ENCODE data around the gene PNRC2. TPM values are rescaled to one million over a fixed set of nuclear protein-coding genes. Genes with fewer than 3 reads are reported as not detected.

PNRC2 gene
- total and polyA plus RNA-seq, 2 of the 13 experiments (the other 11 are each of a cell fraction or from before 2014, with no cell fraction given), result 74.9 to 97.5 TPM

DNA sequence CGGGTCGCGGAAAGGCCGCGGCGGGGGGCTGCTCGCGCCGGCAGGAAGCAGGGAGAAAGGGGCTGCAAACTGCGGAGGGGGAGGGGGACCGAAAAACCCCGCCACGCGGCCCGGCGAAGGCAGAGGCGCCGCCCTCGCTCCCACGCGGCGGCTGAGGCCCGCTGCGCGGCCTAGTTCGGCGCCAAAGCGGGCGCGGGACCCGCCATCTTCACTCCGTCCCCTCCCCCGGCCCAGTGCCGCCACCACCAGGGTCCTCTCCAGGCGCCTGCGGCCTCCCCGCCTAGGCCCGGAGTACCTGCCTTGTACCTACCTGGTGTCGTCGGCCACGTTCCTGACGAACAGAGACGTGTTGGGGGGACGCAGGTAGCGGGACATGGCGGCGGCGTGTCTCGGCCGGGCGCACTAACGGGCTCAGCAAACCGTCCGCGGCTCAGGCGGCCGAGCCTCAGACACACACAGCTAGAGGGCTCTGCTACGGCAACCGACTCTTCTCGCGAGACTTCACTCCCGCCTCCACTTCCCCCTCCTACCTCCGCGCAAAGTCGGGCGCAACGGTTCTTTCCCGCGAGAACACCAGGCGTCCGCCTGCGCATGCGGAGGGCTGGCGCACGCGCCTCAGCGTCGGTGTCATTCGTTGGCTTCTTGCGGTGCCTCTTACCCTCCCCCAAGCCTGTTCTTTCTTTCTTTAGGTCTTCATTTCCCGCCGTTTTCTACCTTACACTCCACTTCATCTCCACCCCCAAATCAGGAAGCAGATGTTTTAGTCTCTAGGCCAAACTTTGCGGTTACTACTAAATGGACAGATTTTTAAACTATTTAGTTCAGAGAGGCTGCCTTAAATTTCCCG lies 20.5 kb downstream of the PNRC2 start, which contains the start of gene SRSF10 (continued):
- TF ChIP-seq, protein P1, sequence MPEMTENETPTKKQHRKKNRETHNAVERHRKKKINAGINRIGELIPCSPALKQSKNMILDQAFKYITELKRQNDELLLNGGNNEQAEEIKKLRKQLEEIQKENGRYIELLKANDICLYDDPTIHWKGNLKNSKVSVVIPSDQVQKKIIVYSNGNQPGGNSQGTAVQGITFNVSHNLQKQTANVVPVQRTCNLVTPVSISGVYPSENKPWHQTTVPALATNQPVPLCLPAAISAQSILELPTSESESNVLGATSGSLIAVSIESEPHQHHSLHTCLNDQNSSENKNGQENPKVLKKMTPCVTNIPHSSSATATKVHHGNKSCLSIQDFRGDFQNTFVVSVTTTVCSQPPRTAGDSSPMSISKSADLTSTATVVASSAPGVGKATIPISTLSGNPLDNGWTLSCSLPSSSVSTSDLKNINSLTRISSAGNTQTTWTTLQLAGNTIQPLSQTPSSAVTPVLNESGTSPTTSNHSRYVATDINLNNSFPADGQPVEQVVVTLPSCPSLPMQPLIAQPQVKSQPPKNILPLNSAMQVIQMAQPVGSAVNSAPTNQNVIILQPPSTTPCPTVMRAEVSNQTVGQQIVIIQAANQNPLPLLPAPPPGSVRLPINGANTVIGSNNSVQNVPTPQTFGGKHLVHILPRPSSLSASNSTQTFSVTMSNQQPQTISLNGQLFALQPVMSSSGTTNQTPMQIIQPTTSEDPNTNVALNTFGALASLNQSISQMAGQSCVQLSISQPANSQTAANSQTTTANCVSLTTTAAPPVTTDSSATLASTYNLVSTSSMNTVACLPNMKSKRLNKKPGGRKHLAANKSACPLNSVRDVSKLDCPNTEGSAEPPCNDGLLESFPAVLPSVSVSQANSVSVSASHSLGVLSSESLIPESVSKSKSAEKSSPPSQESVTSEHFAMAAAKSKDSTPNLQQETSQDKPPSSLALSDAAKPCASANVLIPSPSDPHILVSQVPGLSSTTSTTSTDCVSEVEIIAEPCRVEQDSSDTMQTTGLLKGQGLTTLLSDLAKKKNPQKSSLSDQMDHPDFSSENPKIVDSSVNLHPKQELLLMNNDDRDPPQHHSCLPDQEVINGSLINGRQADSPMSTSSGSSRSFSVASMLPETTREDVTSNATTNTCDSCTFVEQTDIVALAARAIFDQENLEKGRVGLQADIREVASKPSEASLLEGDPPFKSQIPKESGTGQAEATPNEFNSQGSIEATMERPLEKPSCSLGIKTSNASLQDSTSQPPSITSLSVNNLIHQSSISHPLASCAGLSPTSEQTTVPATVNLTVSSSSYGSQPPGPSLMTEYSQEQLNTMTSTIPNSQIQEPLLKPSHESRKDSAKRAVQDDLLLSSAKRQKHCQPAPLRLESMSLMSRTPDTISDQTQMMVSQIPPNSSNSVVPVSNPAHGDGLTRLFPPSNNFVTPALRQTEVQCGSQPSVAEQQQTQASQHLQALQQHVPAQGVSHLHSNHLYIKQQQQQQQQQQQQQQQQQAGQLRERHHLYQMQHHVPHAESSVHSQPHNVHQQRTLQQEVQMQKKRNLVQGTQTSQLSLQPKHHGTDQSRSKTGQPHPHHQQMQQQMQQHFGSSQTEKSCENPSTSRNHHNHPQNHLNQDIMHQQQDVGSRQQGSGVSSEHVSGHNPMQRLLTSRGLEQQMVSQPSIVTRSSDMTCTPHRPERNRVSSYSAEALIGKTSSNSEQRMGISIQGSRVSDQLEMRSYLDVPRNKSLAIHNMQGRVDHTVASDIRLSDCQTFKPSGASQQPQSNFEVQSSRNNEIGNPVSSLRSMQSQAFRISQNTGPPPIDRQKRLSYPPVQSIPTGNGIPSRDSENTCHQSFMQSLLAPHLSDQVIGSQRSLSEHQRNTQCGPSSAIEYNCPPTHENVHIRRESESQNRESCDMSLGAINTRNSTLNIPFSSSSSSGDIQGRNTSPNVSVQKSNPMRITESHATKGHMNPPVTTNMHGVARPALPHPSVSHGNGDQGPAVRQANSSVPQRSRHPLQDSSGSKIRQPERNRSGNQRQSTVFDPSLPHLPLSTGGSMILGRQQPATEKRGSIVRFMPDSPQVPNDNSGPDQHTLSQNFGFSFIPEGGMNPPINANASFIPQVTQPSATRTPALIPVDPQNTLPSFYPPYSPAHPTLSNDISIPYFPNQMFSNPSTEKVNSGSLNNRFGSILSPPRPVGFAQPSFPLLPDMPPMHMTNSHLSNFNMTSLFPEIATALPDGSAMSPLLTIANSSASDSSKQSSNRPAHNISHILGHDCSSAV (CRISPR knock-in tag; IDR thresholded peaks at IDR 0.05; ENCODE audit: borderline replicate concordance), result 0 out of 2 replicates have a peak, but pooled peaks have one; percentile 74
- TF ChIP-seq NFKB2 (CRISPR knock-in tag; IDR thresholded peaks at IDR 0.05; ENCODE audit: borderline replicate concordance), result peak; percentile 96; the same call in 1 of the 2 replicates
- TF ChIP-seq, protein P2, sequence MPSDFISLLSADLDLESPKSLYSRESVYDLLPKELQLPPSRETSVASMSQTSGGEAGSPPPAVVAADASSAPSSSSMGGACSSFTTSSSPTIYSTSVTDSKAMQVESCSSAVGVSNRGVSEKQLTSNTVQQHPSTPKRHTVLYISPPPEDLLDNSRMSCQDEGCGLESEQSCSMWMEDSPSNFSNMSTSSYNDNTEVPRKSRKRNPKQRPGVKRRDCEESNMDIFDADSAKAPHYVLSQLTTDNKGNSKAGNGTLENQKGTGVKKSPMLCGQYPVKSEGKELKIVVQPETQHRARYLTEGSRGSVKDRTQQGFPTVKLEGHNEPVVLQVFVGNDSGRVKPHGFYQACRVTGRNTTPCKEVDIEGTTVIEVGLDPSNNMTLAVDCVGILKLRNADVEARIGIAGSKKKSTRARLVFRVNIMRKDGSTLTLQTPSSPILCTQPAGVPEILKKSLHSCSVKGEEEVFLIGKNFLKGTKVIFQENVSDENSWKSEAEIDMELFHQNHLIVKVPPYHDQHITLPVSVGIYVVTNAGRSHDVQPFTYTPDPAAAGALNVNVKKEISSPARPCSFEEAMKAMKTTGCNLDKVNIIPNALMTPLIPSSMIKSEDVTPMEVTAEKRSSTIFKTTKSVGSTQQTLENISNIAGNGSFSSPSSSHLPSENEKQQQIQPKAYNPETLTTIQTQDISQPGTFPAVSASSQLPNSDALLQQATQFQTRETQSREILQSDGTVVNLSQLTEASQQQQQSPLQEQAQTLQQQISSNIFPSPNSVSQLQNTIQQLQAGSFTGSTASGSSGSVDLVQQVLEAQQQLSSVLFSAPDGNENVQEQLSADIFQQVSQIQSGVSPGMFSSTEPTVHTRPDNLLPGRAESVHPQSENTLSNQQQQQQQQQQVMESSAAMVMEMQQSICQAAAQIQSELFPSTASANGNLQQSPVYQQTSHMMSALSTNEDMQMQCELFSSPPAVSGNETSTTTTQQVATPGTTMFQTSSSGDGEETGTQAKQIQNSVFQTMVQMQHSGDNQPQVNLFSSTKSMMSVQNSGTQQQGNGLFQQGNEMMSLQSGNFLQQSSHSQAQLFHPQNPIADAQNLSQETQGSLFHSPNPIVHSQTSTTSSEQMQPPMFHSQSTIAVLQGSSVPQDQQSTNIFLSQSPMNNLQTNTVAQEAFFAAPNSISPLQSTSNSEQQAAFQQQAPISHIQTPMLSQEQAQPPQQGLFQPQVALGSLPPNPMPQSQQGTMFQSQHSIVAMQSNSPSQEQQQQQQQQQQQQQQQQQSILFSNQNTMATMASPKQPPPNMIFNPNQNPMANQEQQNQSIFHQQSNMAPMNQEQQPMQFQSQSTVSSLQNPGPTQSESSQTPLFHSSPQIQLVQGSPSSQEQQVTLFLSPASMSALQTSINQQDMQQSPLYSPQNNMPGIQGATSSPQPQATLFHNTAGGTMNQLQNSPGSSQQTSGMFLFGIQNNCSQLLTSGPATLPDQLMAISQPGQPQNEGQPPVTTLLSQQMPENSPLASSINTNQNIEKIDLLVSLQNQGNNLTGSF (CRISPR knock-in tag; IDR thresholded peaks at IDR 0.05), result 0 out of 2 replicates have a peak, but pooled peaks have one; percentile 9
- TF ChIP-seq TARDBP (CRISPR knock-in tag; IDR thresholded peaks at IDR 0.05), result peak; percentile 77
- peak; percentile 94 for TF ChIP-seq ATF7-NPFF (CRISPR knock-in tag; IDR thresholded peaks at IDR 0.05; ENCODE audit: low read depth)
- peak; percentile 93 for TF ChIP-seq SALL1 (CRISPR knock-in tag; IDR thresholded peaks at IDR 0.05)
- peak; percentile 97 for TF ChIP-seq POLR2G (IDR thresholded peaks at IDR 0.05; ENCODE audit: low read depth, low read length)
- TF ChIP-seq, protein P3, sequence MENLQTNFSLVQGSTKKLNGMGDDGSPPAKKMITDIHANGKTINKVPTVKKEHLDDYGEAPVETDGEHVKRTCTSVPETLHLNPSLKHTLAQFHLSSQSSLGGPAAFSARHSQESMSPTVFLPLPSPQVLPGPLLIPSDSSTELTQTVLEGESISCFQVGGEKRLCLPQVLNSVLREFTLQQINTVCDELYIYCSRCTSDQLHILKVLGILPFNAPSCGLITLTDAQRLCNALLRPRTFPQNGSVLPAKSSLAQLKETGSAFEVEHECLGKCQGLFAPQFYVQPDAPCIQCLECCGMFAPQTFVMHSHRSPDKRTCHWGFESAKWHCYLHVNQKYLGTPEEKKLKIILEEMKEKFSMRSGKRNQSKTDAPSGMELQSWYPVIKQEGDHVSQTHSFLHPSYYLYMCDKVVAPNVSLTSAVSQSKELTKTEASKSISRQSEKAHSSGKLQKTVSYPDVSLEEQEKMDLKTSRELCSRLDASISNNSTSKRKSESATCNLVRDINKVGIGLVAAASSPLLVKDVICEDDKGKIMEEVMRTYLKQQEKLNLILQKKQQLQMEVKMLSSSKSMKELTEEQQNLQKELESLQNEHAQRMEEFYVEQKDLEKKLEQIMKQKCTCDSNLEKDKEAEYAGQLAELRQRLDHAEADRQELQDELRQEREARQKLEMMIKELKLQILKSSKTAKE (CRISPR knock-in tag; IDR thresholded peaks at IDR 0.05; ENCODE audit: borderline replicate concordance), result no peak
- no peak; the same call in 1 of the 2 replicates for TF ChIP-seq RFX1 (IDR thresholded peaks at IDR 0.05)
- TF ChIP-seq STAG1 (CRISPR knock-in tag; IDR thresholded peaks at IDR 0.05), result peak; percentile 15; the same call in 1 of the 2 replicates
- TF ChIP-seq ZKSCAN8 (CRISPR knock-in tag; IDR thresholded peaks at IDR 0.05; ENCODE audit: borderline replicate concordance), result no peak
